NCI-H2196 treated with DMSO at 0.1 percent for 48 hours (cell line): Measurements from ENCODE around the gene PPP2R5C.
A peak's percentile ranks its signal among the peaks of the same experiment; 100 is the strongest.
"Not testable (repeated sequence)": the region's sequence is repeated elsewhere in the genome, so short reads cannot be mapped to it uniquely, and the experiment has no call there.

Source experiments
- DNase-seq: peaks from one replicate; lab custom pipeline; 2025; ENCODE audit not compliant: unreplicated experiment; lab: John Stamatoyannopoulos, UW

The PPP2R5C gene

GRCh38 chr14:101963656-101964296 lies 202.3 kb downstream of the PPP2R5C start:
- no peak for DNase-seq

- DNase-seq: peak; percentile 57
Observed at GRCh38 chr14:101964297-101965180, 203.0 kb downstream of the PPP2R5C start, which contains the start of gene DYNC1H1. DYNC1H1 (plus strand) TSS chr14:101964573; CDS start chr14:101964692, 119 bp downstream.

GRCh38 chr14:101965181-101965544 lies 203.7 kb downstream of the PPP2R5C start:
- peak; percentile 1 for DNase-seq

- DNase-seq: no peak
Observed at GRCh38 chr14:101965770-101966722, 204.5 kb downstream of the PPP2R5C start.

- no peak for DNase-seq
Observed at GRCh38 chr14:101966742-101967141, 205.2 kb downstream of the PPP2R5C start.

GRCh38 chr14:101968186-101968585 lies 206.7 kb downstream of the PPP2R5C start:
- no peak for DNase-seq

GRCh38 chr14:101969481-101969880 lies 208.0 kb downstream of the PPP2R5C start:
- no peak for DNase-seq

- no peak for DNase-seq
Observed at GRCh38 chr14:101970830-101971400, 209.4 kb downstream of the PPP2R5C start.

GRCh38 chr14:101971458-101971857 lies 209.9 kb downstream of the PPP2R5C start:
- DNase-seq: not testable (repeated sequence)

- peak; percentile 3 for DNase-seq
Observed at GRCh38 chr14:101972126-101972866, 210.8 kb downstream of the PPP2R5C start.

- no peak for DNase-seq
Observed at GRCh38 chr14:101973356-101973755, 211.8 kb downstream of the PPP2R5C start.

GRCh38 chr14:101975231-101975630 lies 213.7 kb downstream of the PPP2R5C start:
- no peak for DNase-seq
